Measurements from ENCODE around the gene CCDC178.

- TF ChIP-seq, protein P1, sequence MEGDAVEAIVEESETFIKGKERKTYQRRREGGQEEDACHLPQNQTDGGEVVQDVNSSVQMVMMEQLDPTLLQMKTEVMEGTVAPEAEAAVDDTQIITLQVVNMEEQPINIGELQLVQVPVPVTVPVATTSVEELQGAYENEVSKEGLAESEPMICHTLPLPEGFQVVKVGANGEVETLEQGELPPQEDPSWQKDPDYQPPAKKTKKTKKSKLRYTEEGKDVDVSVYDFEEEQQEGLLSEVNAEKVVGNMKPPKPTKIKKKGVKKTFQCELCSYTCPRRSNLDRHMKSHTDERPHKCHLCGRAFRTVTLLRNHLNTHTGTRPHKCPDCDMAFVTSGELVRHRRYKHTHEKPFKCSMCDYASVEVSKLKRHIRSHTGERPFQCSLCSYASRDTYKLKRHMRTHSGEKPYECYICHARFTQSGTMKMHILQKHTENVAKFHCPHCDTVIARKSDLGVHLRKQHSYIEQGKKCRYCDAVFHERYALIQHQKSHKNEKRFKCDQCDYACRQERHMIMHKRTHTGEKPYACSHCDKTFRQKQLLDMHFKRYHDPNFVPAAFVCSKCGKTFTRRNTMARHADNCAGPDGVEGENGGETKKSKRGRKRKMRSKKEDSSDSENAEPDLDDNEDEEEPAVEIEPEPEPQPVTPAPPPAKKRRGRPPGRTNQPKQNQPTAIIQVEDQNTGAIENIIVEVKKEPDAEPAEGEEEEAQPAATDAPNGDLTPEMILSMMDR (IDR thresholded peaks at IDR 0.05; ENCODE audit: insufficient read depth, low read length, poor library complexity, severe bottlenecking), result no peak
- no peak for TF ChIP-seq EZH2phosphoT487 (conservative IDR thresholded peaks at IDR 0.05; ENCODE audit: low read length)
Measured at GRCh38 chr18:33022370-33022769, 418.2 kb downstream of the CCDC178 start.

All from SU-DHL-6 (cell line).